LNCAP (cell line): Measurements from ENCODE around the gene HOXB7.

Source experiments
- CTCF ChIP-seq: fragments of 450-650 bp; IDR thresholded peaks from 2 replicates; pipeline ENCODE4 v1.5.1; 2017; ENCODE audit warnings: mild to moderate bottlenecking

HOXB7 gene

GRCh38 chr17:48605991-48606891, 4.6 kb downstream of the HOXB7 start:
- TF ChIP-seq CTCF: no peak

- TF ChIP-seq CTCF: no peak
These were observed 5.4 kb downstream of the HOXB7 start for GRCh38 chr17:48605409-48605919.

- TF ChIP-seq CTCF: no peak
These were observed 6.0 kb downstream of the HOXB7 start, which contains the start of gene HOXB6 for GRCh38 chr17:48604770-48605329. Gene HOXB6, minus strand, starts transcription at chr17:48604986. Its CDS starts 6,836 bp downstream, at chr17:48598150.

- no peak for TF ChIP-seq CTCF
These were observed 6.7 kb downstream of the HOXB7 start for GRCh38 chr17:48603959-48604769.

- no peak for TF ChIP-seq CTCF
These were observed 9.0 kb downstream of the HOXB7 start for GRCh38 chr17:48601539-48602425.

- TF ChIP-seq CTCF: no peak
These were observed 9.6 kb downstream of the HOXB7 start for GRCh38 chr17:48601207-48601538.
